SK-N-SH treated with all-trans-retinoic acid at 6 μM for 48 hours (cell line): Measurements from ENCODE around the gene RPS19.
"Not testable (repeated sequence)": the region's sequence is repeated elsewhere in the genome, so short reads cannot be mapped to it uniquely, and the experiment has no call there.

Experiments used
- ATAC-seq: fragments of 200-7000 bp; cut with Tn5 transposase; 3 replicates; pipeline ENCODE4 v1.9.1; 2020; ENCODE audit warnings: mild to moderate bottlenecking, moderate library complexity
- ARNTL ChIP-seq: fragments of 450-650 bp; formaldehyde crosslinking; IDR thresholded peaks from 2 replicates; pipeline ENCODE4 v1.5.0; 2020; ENCODE audit warnings: low read depth, mild to moderate bottlenecking, moderate library complexity, borderline replicate concordance
- BACH2 ChIP-seq: fragments of 250-450 bp; sonication (Bioruptor Pico); IDR thresholded peaks from 2 replicates; pipeline ENCODE4 v1.9.0; 2021; ENCODE audit warnings: mild to moderate bottlenecking, borderline replicate concordance
- CSDC2 ChIP-seq: fragments of 250-450 bp; sonication (Bioruptor Pico); IDR thresholded peaks from 2 replicates; pipeline ENCODE4 v1.5.0; 2020; ENCODE audit warnings: mild to moderate bottlenecking, moderate library complexity
- CSRNP3 ChIP-seq: fragments of 250-450 bp; sonication (Bioruptor Pico); IDR thresholded peaks from 2 replicates; pipeline ENCODE4 v1.5.1; 2021; ENCODE audit warnings: mild to moderate bottlenecking, moderate library complexity
- ESRRG ChIP-seq: fragments of 250-450 bp; sonication (Bioruptor Pico); IDR thresholded peaks from 2 replicates; pipeline ENCODE4 v1.6.1; 2021; ENCODE audit warnings: mild to moderate bottlenecking
- GLIS3 ChIP-seq: fragments of 250-450 bp; sonication (Bioruptor Pico); IDR thresholded peaks from 2 replicates; pipeline ENCODE4 v1.5.0; 2020; ENCODE audit warnings: mild to moderate bottlenecking, moderate library complexity
- ISL1 ChIP-seq: fragments of 250-450 bp; sonication (Bioruptor Pico); IDR thresholded peaks from 2 replicates; pipeline ENCODE4 v2.1.2; 2022; ENCODE audit warnings: mild to moderate bottlenecking, moderate library complexity
- OSR1 ChIP-seq: fragments of 250-450 bp; sonication (Bioruptor Pico); IDR thresholded peaks from 2 replicates; pipeline ENCODE4 v1.8.0; 2022; ENCODE audit warnings: moderate library complexity, mild to moderate bottlenecking, inconsistent platforms
- PATZ1 ChIP-seq: fragments of 250-450 bp; sonication (Bioruptor Pico); IDR thresholded peaks from 2 replicates; pipeline ENCODE4 v1.8.0; 2020; ENCODE audit warnings: mild to moderate bottlenecking, moderate library complexity, borderline replicate concordance
- RARB ChIP-seq: fragments of 250-450 bp; sonication (Bioruptor Pico); IDR thresholded peaks from 2 replicates; pipeline ENCODE4 v1.8.0; 2021; ENCODE audit warnings: mild to moderate bottlenecking, moderate library complexity
- TCF4 ChIP-seq: fragments of 250-450 bp; sonication (Bioruptor Pico); IDR thresholded peaks from 2 replicates; pipeline ENCODE4 v1.8.0; 2021; ENCODE audit warnings: mild to moderate bottlenecking, moderate library complexity, borderline replicate concordance
- TOX ChIP-seq: fragments of 250-450 bp; sonication (Bioruptor Pico); IDR thresholded peaks from 2 replicates; pipeline ENCODE4 v1.8.0; 2021; ENCODE audit warnings: mild to moderate bottlenecking, moderate library complexity, borderline replicate concordance
- TSHZ2 ChIP-seq: fragments of 250-450 bp; sonication (Bioruptor Pico); IDR thresholded peaks from 2 replicates; pipeline ENCODE4 v1.5.0; 2020; ENCODE audit warnings: mild to moderate bottlenecking, moderate library complexity
- ZC3H10 ChIP-seq: fragments of 250-450 bp; sonication (Bioruptor Pico); IDR thresholded peaks from 2 replicates; pipeline ENCODE4 v1.5.1; 2021; ENCODE audit warnings: mild to moderate bottlenecking, moderate library complexity
- ZFP3 ChIP-seq: fragments of 250-450 bp; sonication (Bioruptor Pico); IDR thresholded peaks from 2 replicates; pipeline ENCODE4 v1.5.0; 2020; ENCODE audit warnings: mild to moderate bottlenecking, moderate library complexity
- ZFP30 ChIP-seq: fragments of 450-650 bp; formaldehyde crosslinking; IDR thresholded peaks from 2 replicates; pipeline ENCODE4 v1.5.0; 2022; ENCODE audit warnings: mild to moderate bottlenecking, moderate library complexity
- ZNF565 ChIP-seq: fragments of 450-650 bp; formaldehyde crosslinking; conservative IDR thresholded peaks from 2 replicates; pipeline ENCODE4 v1.5.0; 2020; ENCODE audit warnings: low read depth, mild to moderate bottlenecking, moderate library complexity
- ZNF70 ChIP-seq: fragments of 450-650 bp; formaldehyde crosslinking; IDR thresholded peaks from 2 replicates; pipeline ENCODE4 v1.5.0; 2020; ENCODE audit warnings: mild to moderate bottlenecking, moderate library complexity
- ZNF8 ChIP-seq: fragments of 450-650 bp; formaldehyde crosslinking; IDR thresholded peaks from 2 replicates; pipeline ENCODE4 v1.5.0; 2020; ENCODE audit warnings: mild to moderate bottlenecking, moderate library complexity
- TF ChIP-seq, protein P1 (sequence below): fragments of 250-450 bp; sonication (Bioruptor Pico); IDR thresholded peaks from 2 replicates; pipeline ENCODE4 v1.5.1; 2020; ENCODE audit warnings: low read depth, mild to moderate bottlenecking, moderate library complexity

RPS19 gene

DNA sequence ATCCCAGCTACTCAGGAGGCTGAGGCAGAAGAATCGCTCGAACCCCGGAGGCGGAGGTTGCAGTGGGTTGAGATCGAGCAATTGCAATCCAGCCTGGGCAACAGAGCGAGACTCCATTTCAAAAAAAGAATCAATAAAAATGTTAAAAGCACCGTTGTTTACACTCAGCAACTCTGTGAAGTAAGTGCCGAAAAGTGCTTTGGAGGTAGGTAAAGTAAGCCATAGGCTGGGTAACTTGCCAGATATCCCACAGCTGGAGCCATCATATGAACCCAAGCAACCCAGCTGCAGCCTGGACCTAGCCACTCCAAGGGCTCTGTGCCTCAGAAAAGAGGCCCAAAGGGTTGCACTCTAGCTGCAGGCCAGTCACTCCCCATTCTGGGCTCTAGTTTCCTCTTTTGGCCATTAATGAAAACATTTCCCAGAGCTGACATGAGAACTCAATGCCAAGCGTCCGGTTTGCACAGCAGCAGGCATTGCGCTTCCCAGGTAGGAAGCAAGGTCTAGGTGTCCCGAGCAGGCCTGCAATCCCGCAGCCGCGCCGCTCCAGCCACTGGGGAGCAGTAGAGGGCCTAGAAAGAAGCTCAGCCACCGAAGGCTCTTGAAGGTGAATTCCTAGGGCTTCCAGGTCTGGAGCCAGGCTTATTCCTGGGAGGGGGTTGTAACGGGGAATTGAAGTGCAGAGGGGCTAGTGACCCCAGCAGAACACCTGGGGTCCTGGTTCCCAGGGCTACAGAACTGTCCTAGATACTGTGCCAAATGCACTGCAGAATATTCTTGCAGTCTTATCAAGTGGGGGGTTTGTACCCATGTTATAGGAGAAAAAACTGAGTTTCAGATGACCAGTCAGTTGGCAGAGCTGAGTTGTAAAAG is 13.0 kb downstream of the RPS19 start:
- peak; percentile 79 for ATAC-seq
- TF ChIP-seq ZNF8 (CRISPR knock-in tag) (no peak), PATZ1 (CRISPR knock-in tag) (peak; percentile 68; the same call in 1 of the 2 replicates), ESRRG (CRISPR knock-in tag) (no peak), TOX (CRISPR knock-in tag) (peak; percentile 34; the same call in 1 of the 2 replicates), GLIS3 (CRISPR knock-in tag) (peak; percentile 58), ARNTL (CRISPR knock-in tag) (no peak)

- not testable (repeated sequence) for ATAC-seq
Measured at GRCh38 chr19:41875973-41876372, 15.9 kb downstream of the RPS19 start.

DNA sequence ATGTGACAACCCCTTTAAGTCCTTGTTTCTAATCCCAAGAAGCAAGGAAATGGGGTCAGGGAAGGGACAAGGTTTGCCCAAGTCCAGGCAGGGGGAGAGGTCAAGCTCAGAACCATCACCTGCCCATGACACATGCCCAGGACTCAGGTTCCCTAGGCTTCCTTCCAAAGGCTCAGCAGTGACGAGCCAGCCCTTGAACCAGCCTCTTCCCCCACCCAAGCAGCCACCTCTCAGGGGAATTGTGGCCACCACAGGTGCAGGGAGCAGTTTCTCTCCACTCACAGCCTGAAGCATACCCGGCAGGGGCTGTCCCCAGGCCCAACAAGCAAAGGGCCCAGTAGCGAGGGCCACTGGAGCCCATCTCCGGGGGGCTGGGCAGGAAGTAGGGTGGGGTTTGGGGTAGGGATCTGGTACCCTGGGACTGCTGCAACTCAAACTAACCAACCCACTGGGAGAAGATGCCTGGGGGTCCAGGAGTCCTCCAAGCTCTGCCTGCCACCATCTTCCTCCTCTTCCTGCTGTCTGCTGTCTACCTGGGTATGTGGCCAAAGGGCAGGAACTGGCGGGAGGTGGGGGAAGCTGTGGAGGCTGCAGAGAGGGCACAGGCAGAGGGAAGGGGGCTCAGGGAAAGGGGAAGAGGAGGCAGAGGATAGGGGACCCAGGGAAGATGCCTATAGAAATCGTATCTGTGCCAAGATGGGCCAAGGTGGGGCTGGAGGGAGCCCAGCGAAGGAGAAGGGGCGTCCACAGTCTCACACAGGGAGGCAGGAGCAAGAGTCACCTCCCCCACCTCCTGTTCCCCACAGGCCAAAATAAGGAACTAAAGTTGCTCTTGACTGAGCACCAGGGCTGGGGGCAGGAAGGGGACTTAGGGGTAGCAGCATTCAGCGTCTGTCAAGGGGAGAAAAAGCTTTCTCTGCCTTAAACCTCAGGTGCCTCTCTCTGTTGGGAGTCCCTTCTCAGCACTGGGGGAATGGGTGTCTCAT is 17.1 kb downstream of the RPS19 start, which contains the start of gene CD79A:
CD79A (plus strand) TSS at position 433 of the 986 bp plus-strand sequence; CDS start at position 459, 26 bp downstream.
- TF ChIP-seq BACH2 (no peak), CSRNP3 (no peak), ZFP3 (CRISPR knock-in tag) (no peak), ZFP30 (CRISPR knock-in tag) (no peak), ISL1 (CRISPR knock-in tag) (no peak), OSR1 (CRISPR knock-in tag) (no peak), RARB (no peak), CSDC2 (no peak), ZC3H10 (CRISPR knock-in tag) (no peak), ZNF8 (CRISPR knock-in tag) (no peak), ESRRG (CRISPR knock-in tag) (no peak), TCF4 (no peak), GLIS3 (CRISPR knock-in tag) (no peak)
- TF ChIP-seq, protein P1, sequence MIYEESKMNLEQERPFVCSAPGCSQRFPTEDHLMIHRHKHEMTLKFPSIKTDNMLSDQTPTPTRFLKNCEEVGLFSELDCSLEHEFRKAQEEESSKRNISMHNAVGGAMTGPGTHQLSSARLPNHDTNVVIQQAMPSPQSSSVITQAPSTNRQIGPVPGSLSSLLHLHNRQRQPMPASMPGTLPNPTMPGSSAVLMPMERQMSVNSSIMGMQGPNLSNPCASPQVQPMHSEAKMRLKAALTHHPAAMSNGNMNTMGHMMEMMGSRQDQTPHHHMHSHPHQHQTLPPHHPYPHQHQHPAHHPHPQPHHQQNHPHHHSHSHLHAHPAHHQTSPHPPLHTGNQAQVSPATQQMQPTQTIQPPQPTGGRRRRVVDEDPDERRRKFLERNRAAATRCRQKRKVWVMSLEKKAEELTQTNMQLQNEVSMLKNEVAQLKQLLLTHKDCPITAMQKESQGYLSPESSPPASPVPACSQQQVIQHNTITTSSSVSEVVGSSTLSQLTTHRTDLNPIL: no peak
- ATAC-seq: no peak

GRCh38 chr19:41877916-41878905 is 18.2 kb downstream of the RPS19 start:
- no peak for ATAC-seq
- TF ChIP-seq OSR1 (CRISPR knock-in tag) (no peak), ZNF70 (CRISPR knock-in tag) (no peak), BACH2 (no peak), TCF4 (no peak), ZNF8 (CRISPR knock-in tag) (no peak), TSHZ2 (no peak), ISL1 (CRISPR knock-in tag) (no peak), ZC3H10 (CRISPR knock-in tag) (no peak), ESRRG (CRISPR knock-in tag) (no peak), ZNF565 (no peak), CSRNP3 (no peak)
- TF ChIP-seq, protein P1: no peak
